Stimulated activated CD4-positive, alpha-beta T cell treated with anti-CD3 and anti-CD28 coated beads, Interleukin-1b, Interleukin-23, amount 100 ng/mL, for 1 hour (primary cell): Measurements from ENCODE around the gene ADGRG6.
"Not testable (repeated sequence)": the region's sequence is repeated elsewhere in the genome, so short reads cannot be mapped to it uniquely, and the experiment has no call there.

Experiments used
- DNase-seq, 2 donors: peaks; one replicate each; pipeline ENCODE4 v3.0.0-alpha.2; 2020; ENCODE audit warnings: low read depth in 2 of 2

ADGRG6 gene

GRCh38 chr6:142444376-142444775, 142.6 kb downstream of the ADGRG6 start:
- DNase-seq = no peak

- no peak for DNase-seq
Observed at GRCh38 chr6:142444881-142445301, 143.1 kb downstream of the ADGRG6 start.

- no peak for DNase-seq
Observed at GRCh38 chr6:142446168-142446567, 144.4 kb downstream of the ADGRG6 start.

- DNase-seq = no peak
Observed at GRCh38 chr6:142446576-142446975, 144.8 kb downstream of the ADGRG6 start.

GRCh38 chr6:142448091-142448729, 146.4 kb downstream of the ADGRG6 start:
- no peak for DNase-seq

GRCh38 chr6:142450856-142451255, 149.0 kb downstream of the ADGRG6 start:
- not testable (repeated sequence) for DNase-seq

GRCh38 chr6:142452993-142453392, 151.2 kb downstream of the ADGRG6 start:
- DNase-seq = no peak

- not testable (repeated sequence) for DNase-seq
Observed at GRCh38 chr6:142454196-142454595, 152.4 kb downstream of the ADGRG6 start.

- DNase-seq = not testable (repeated sequence)
Observed at GRCh38 chr6:142454848-142455247, 153.0 kb downstream of the ADGRG6 start.

GRCh38 chr6:142455957-142456589, 154.3 kb downstream of the ADGRG6 start:
- no peak for DNase-seq

- DNase-seq = no peak
Observed at GRCh38 chr6:142457638-142458406, 156.0 kb downstream of the ADGRG6 start.

- DNase-seq = no peak
Observed at GRCh38 chr6:142458836-142459235, 157.0 kb downstream of the ADGRG6 start.

GRCh38 chr6:142459271-142459670, 157.5 kb downstream of the ADGRG6 start:
- no peak for DNase-seq

- no peak for DNase-seq
Observed at GRCh38 chr6:142462260-142462659, 160.5 kb downstream of the ADGRG6 start.

GRCh38 chr6:142463988-142464387, 162.2 kb downstream of the ADGRG6 start:
- no peak for DNase-seq

GRCh38 chr6:142469220-142469619, 167.4 kb downstream of the ADGRG6 start:
- no peak for DNase-seq

- no peak for DNase-seq
Observed at GRCh38 chr6:142470421-142470820, 168.6 kb downstream of the ADGRG6 start.

GRCh38 chr6:142474531-142475289, 172.9 kb downstream of the ADGRG6 start:
- DNase-seq = no peak

GRCh38 chr6:142476452-142476851, 174.6 kb downstream of the ADGRG6 start:
- no peak for DNase-seq

GRCh38 chr6:142478117-142478516, 176.3 kb downstream of the ADGRG6 start:
- DNase-seq = no peak

GRCh38 chr6:142481466-142481865, 179.7 kb downstream of the ADGRG6 start:
- DNase-seq = no peak

GRCh38 chr6:142482249-142482648, 180.4 kb downstream of the ADGRG6 start:
- DNase-seq = no peak
